Kidney tubule cell (primary cell): Measurements from ENCODE around the gene SLC25A11.
A peak's percentile ranks its signal among the peaks of the same experiment; 100 is the strongest.

Experiments
- DNase-seq: peaks from one replicate; pipeline ENCODE4 v3.0.0-alpha.2; 2018; ENCODE audit warnings: low spot score

The SLC25A11 gene

GRCh38 chr17:4966844-4967538 is 27.1 kb upstream of the SLC25A11 start:
- peak; percentile 100 for DNase-seq

GRCh38 chr17:4965311-4965986 is 25.6 kb upstream of the SLC25A11 start:
- DNase-seq, result no peak

GRCh38 chr17:4960279-4960922 is 20.6 kb upstream of the SLC25A11 start:
- DNase-seq, result no peak

GRCh38 chr17:4959261-4959965 is 19.6 kb upstream of the SLC25A11 start:
- no peak for DNase-seq

- DNase-seq, result no peak
Measured at GRCh38 chr17:4958102-4958501, 18.3 kb upstream of the SLC25A11 start.

- no peak for DNase-seq
Measured at GRCh38 chr17:4956493-4957061, 16.7 kb upstream of the SLC25A11 start.

GRCh38 chr17:4955091-4955490 is 15.2 kb upstream of the SLC25A11 start:
- DNase-seq, result no peak

- DNase-seq, result peak; percentile 88
Measured at GRCh38 chr17:4953451-4953961, 13.7 kb upstream of the SLC25A11 start.

GRCh38 chr17:4951486-4951885 is 11.6 kb upstream of the SLC25A11 start:
- DNase-seq, result no peak

GRCh38 chr17:4950746-4951204 is 10.9 kb upstream of the SLC25A11 start, which contains the start of gene ENO3:
TSS of gene ENO3 (plus strand) at chr17:4951119. CDS start at chr17:4951830, 711 bp downstream.
- DNase-seq, result no peak

GRCh38 chr17:4950075-4950745 is 10.4 kb upstream of the SLC25A11 start:
- no peak for DNase-seq

- DNase-seq, result peak; percentile 88
Measured at GRCh38 chr17:4949321-4950074, 9.7 kb upstream of the SLC25A11 start.

- DNase-seq, result peak; percentile 92
Measured at GRCh38 chr17:4948931-4949320, 9.1 kb upstream of the SLC25A11 start.

- peak; percentile 89 for DNase-seq
Measured at GRCh38 chr17:4948166-4948930, 8.5 kb upstream of the SLC25A11 start, which contains the start of gene PFN1. TSS of gene PFN1 (minus strand) at chr17:4948530. CDS start at chr17:4948394, 136 bp downstream.

GRCh38 chr17:4947411-4948165 is 7.7 kb upstream of the SLC25A11 start:
- peak; percentile 72 for DNase-seq

- DNase-seq, result no peak
Measured at GRCh38 chr17:4947010-4947410, 7.2 kb upstream of the SLC25A11 start.

GRCh38 chr17:4946312-4946976 is 6.6 kb upstream of the SLC25A11 start:
- no peak for DNase-seq

- DNase-seq, result no peak
Measured at GRCh38 chr17:4945944-4946280, 6.1 kb upstream of the SLC25A11 start.
